ENCODE results near the gene PNPLA6. TPM values are rescaled to one million over a fixed set of nuclear protein-coding genes. Genes with fewer than 3 reads are reported as not detected.

The PNPLA6 gene
- total and polyA plus RNA-seq, 2 of the 8 experiments (the other 6 are each of a cell fraction or from before 2014, with no cell fraction given): 55.1 to 121 TPM

- CTCF ChIA-PET (ENCODE audit: partially characterized antibody): interaction anchor here (2.5 kb wide), 1 partner anchor 15 kb away, joined by 8 read pairs; no protein-coding TSS in a partner anchor
- FAIRE-seq: no peak
- WGBS, 2 experiments (ENCODE audit: extremely low coverage in 1 of 2, insufficient coverage in 1 of 2, insufficient read length in 1 of 2, insufficient replicate concordance in 2 of 2, low coverage in 1 of 2, low lambda C conversion rate in 2 of 2, missing lambda C conversion rate in 1 of 2): 89% methylated on average over 7 of the region's 8 CpGs; no CpG with 5 or more reads in 1 of the 2 experiments
Observed at GRCh38 chr19:7590256-7590655, 54.7 kb downstream of the PNPLA6 start.

More at GRCh38 chr19:7590256-7590655, 54.7 kb downstream of the PNPLA6 start:
- Histone ChIP-seq H3K4me3 (ENCODE audit: extremely low read depth in 1 of 4, insufficient read depth in 2 of 4, low read depth in 3 of 4, low read length in 4 of 4) (no peak overlapping the region), H3K4me2 (ENCODE audit: insufficient read depth in 1 of 2, low read depth in 2 of 2, low read length in 2 of 2) (peak overlapping the region in 1 of 2 experiments; percentile 7; a peak in 1 of 4 replicates), H3K9ac (replicated peaks in 1 of 4; ENCODE audit: extremely low read depth in 1 of 4, low read depth in 3 of 4, low read length in 3 of 4) (no peak overlapping the region), H3K23me2 (ENCODE audit: low read depth, low read length) (no peaks in the 10 kb centered on the region; the same call in 1 of the 2 replicates), H4K91ac (replicated peaks; ENCODE audit: insufficient read length, low read length) (no peak overlapping the region), H3K27ac (ENCODE audit: low read depth, low read length) (no peak overlapping the region), H3K4ac (replicated peaks; ENCODE audit: insufficient read length, low read depth, low read length) (no peak overlapping the region), H4K8ac (ENCODE audit: extremely low read depth, insufficient read depth, low read length) (no peak overlapping the region), H2AFZ (ENCODE audit: low read length) (no peak overlapping the region), H3K79me1 (ENCODE audit: low read depth, low read length) (no peaks in the 10 kb centered on the region), H3K9me3 (ENCODE audit: insufficient read depth in 2 of 2, low read depth in 1 of 2, low read length in 1 of 2) (no peaks in the 10 kb centered on the region), H2BK20ac (ENCODE audit: low read length) (no peak overlapping the region), H2AK5ac (ENCODE audit: low read depth, low read length) (no peak overlapping the region), H2BK120ac (replicated peaks; ENCODE audit: low read depth, low read length) (no peak overlapping the region), H3K36me3 (ENCODE audit: control insufficient read depth in 2 of 4, insufficient read depth in 4 of 4, low read length in 3 of 4) (no peaks in the 10 kb centered on the region), H4K5ac (ENCODE audit: insufficient read length, low read depth, low read length) (no peak overlapping the region), H2BK5ac (ENCODE audit: low read depth, low read length) (no peak overlapping the region), H3K23ac (ENCODE audit: insufficient read length) (no peak overlapping the region), H2BK15ac (ENCODE audit: low read length) (no peak overlapping the region), H3K56ac (replicated peaks; ENCODE audit: insufficient read length, low read depth, low read length) (no peak overlapping the region), H3K14ac (ENCODE audit: insufficient read length) (no peak overlapping the region), H2BK12ac (ENCODE audit: low read depth, low read length) (no peak overlapping the region), H4K20me1 (replicated peaks in 1 of 2; ENCODE audit: control insufficient read depth in 1 of 2, insufficient read depth in 2 of 2, low read length in 2 of 2) (no peaks in the 10 kb centered on the region), H3K27me3 (replicated peaks in 1 of 4; ENCODE audit: control insufficient read depth in 3 of 4, extremely low read depth in 1 of 4, insufficient read depth in 3 of 4, low read length in 3 of 4) (no peaks in the 10 kb centered on the region), H3K79me2 (ENCODE audit: control insufficient read depth in 1 of 2, insufficient read depth in 2 of 2, low read length in 2 of 2) (no peaks in the 10 kb centered on the region), H3K18ac (ENCODE audit: extremely low read depth, low read length) (no peak overlapping the region), H3K4me1 (replicated peaks in 1 of 4; ENCODE audit: control insufficient read depth in 3 of 4, insufficient read depth in 4 of 4, low read length in 3 of 4) (0 out of 7 replicates have a peak, but pooled peaks cover 0 to 4% (median 1%) of the 10 kb centered on the region in 4 experiments)
- no peak for DNase-seq (ENCODE audit: low read depth in 1 of 2, low spot score in 2 of 2)
- no peak for TF ChIP-seq HDAC2 (IDR thresholded peaks at IDR 0.05; ENCODE audit: borderline replicate concordance in 1 of 2, low read depth in 2 of 2, low read length in 2 of 2)
- peak; percentile 22; the same call in 1 of the 2 replicates for TF ChIP-seq EGR1 (IDR thresholded peaks at IDR 0.05; ENCODE audit: borderline replicate concordance, low read depth, low read length)
- POLR2A ChIA-PET (ENCODE audit: partially characterized antibody): interaction anchor here (1.1 to 1.7 kb wide), 2 partner anchors 43 to 56 kb away, joined by 3 read pairs; partner anchors contain the start of gene PCP2

All from H1 (cell line).